Mesendoderm (in vitro differentiated cells): Measurements from ENCODE around the gene BIN2.

Source experiments
- DNase-seq: peaks from one replicate; pipeline ENCODE4 v3.0.0; 2013
- H2AK5ac ChIP-seq: 2 replicates; pipeline ENCODE4 v1.6.1; 2013; ENCODE audit warnings: low read length, inconsistent platforms
- H2BK120ac ChIP-seq: 2 replicates; pipeline ENCODE4 v1.6.1; 2013; ENCODE audit warnings: low read depth, mild to moderate bottlenecking, low read length, moderate library complexity, mixed read lengths
- H2BK15ac ChIP-seq: replicated peaks from 2 replicates; pipeline ENCODE4 v1.6.1; 2013; ENCODE audit warnings: low read depth, mild to moderate bottlenecking, moderate library complexity
- H2BK5ac ChIP-seq: 2 replicates; pipeline ENCODE4 v1.6.1; 2013; ENCODE audit warnings: low read length, inconsistent platforms
- H3K18ac ChIP-seq: 2 replicates; pipeline ENCODE4 v1.6.1; 2013; ENCODE audit warnings: mild to moderate bottlenecking, low read length, mixed read lengths
- H3K23ac ChIP-seq: one replicate; pipeline ENCODE4 v1.6.1; 2013; ENCODE audit warnings: low read length
- H3K27ac ChIP-seq: 2 replicates; pipeline ENCODE4 v1.5.1; 2013; ENCODE audit warnings: low read depth, mild to moderate bottlenecking, inconsistent platforms, low read length, moderate library complexity
- H3K27me3 ChIP-seq: 2 replicates; pipeline ENCODE4 v1.6.1; 2013; ENCODE audit warnings: low read length, control low read depth, mild to moderate bottlenecking, inconsistent platforms; ENCODE audit not compliant: insufficient read depth, poor library complexity
- H3K36me3 ChIP-seq: 2 replicates; pipeline ENCODE4 v1.6.1; 2013; ENCODE audit warnings: low read length, inconsistent platforms; ENCODE audit not compliant: control insufficient read depth, insufficient read depth
- H3K4ac ChIP-seq: one replicate; pipeline ENCODE4 v1.6.1; 2013; ENCODE audit warnings: low read depth, mild to moderate bottlenecking, low read length, moderate library complexity
- H3K4me1 ChIP-seq: 2 replicates; pipeline ENCODE4 v1.6.1; 2013; ENCODE audit warnings: low read depth, low read length, inconsistent platforms; ENCODE audit not compliant: control insufficient read depth
- H3K4me2 ChIP-seq: 2 replicates; pipeline ENCODE4 v1.6.1; 2013; ENCODE audit warnings: low read length
- H3K4me3 ChIP-seq: 2 replicates; pipeline ENCODE4 v1.5.1; 2013; ENCODE audit warnings: mild to moderate bottlenecking, low read length
- H3K56ac ChIP-seq: one replicate; pipeline ENCODE4 v1.6.1; 2013; ENCODE audit warnings: low read length
- H3K79me1 ChIP-seq: 2 replicates; pipeline ENCODE4 v1.6.1; 2013; ENCODE audit warnings: low read length, inconsistent platforms
- H3K79me2 ChIP-seq: 2 replicates; pipeline ENCODE4 v1.6.1; 2013; ENCODE audit warnings: mild to moderate bottlenecking, low read length; ENCODE audit not compliant: control insufficient read depth, insufficient read depth
- H3K9ac ChIP-seq: 2 replicates; pipeline ENCODE4 v1.6.1; 2013; ENCODE audit warnings: low read length, inconsistent platforms
- H4K5ac ChIP-seq: one replicate; pipeline ENCODE4 v1.6.1; 2013; ENCODE audit warnings: low read length
- H4K8ac ChIP-seq: one replicate; pipeline ENCODE4 v1.6.1; 2013; ENCODE audit warnings: low read depth, mild to moderate bottlenecking, control low read depth, low read length, moderate library complexity
- WGBS: extraction: QIAGEN DNeasy Blood & Tissue Kit; methylation state at CpG from one replicate; pipeline ENCODE4 v1.1.7; 2013; ENCODE audit warnings: low lambda C conversion rate, missing lambda C conversion rate; ENCODE audit not compliant: insufficient coverage; ENCODE audit errors: extremely low coverage; 5-methylcytosine and 5-hydroxymethylcytosine counted together

The BIN2 gene

DNA sequence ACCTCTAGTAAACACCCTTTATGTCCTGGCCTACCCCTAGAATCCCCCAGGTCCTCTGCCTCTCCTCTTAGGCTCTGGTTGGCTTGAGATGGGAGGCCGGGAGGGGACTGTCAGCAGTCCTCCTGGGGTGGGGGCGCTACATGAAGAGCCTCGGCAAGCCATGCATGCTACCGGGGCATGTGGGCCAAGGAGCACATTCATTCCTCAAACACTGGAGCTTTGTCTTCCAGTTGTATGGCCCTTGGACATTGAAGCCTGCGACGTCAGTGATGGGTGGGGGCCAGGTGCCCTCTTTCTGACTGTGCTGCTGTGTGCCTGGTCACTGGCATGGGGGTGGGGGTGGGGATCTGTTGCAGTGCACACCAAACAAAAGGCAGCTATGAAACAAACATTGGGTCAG is 38.3 kb upstream of the BIN2 start:
- no peak for DNase-seq
- H2BK5ac ChIP-seq = no peak overlapping the region
- no peak overlapping the region for H3K4me3 ChIP-seq
- H4K8ac ChIP-seq = no peak overlapping the region
- no peak overlapping the region for H3K23ac ChIP-seq
- H3K56ac ChIP-seq = no peak overlapping the region
- no peak overlapping the region for H2BK15ac ChIP-seq
- no peaks in the 10 kb centered on the region for H3K79me1 ChIP-seq
- H3K79me2 ChIP-seq = no peaks in the 10 kb centered on the region
- H2AK5ac ChIP-seq = no peak overlapping the region
- H3K27me3 ChIP-seq = no peaks in the 10 kb centered on the region
- no peak overlapping the region for H4K5ac ChIP-seq
- no peaks in the 10 kb centered on the region for H3K36me3 ChIP-seq
- H3K9ac ChIP-seq = no peak overlapping the region
- H3K4me1 ChIP-seq = no peaks in the 10 kb centered on the region
- H3K4me2 ChIP-seq = no peak overlapping the region
- no peak overlapping the region for H2BK120ac ChIP-seq
- no peak overlapping the region for H3K4ac ChIP-seq
- H3K27ac ChIP-seq = no peak overlapping the region
- WGBS = no CpG with 5 or more reads among the region's 6 CpGs
- H3K18ac ChIP-seq = no peak overlapping the region

DNA sequence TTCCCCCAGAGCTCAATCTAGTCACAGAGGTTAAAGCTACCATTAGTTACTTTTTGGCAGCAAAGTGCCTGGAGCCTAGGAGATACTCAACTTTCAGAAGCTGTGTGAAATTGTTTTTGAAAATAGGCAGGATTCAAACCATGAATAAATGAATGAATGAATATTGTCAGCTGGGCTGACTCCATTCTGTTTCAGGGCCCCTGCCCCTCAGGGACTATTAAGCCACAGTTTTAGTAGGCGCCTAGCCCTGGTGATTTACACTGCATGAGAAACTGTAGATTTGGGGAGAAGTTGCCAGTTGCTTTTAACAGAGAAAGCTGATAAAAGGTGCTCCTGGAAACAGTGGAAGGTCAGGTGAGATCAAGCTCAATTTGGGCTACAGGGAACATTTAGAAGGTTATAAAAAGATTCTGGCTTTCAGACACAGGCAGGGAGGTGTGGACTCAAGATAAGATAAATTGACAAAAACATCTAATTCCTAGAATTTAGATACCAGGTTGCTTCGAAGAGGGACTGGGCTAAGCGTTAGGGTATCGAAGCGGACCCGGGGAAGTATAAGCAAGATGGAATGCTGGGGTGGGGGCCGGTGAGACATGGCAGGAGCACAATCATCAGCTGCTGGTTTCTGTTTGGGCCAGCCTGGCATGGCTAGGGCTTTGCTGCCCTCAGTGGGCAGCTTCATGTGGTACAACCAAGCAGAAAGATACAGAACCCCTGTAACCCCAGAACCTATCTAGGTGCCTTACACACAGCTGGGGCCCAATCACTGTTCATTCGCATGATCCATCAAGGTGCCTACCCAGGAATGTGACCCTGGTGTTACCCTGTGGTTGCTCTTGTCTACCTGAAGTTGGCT is 37.4 kb upstream of the BIN2 start:
- no peak overlapping the region for H2BK120ac ChIP-seq
- H3K4ac ChIP-seq = no peak overlapping the region
- H3K79me1 ChIP-seq = no peaks in the 10 kb centered on the region
- H3K4me3 ChIP-seq = no peak overlapping the region
- H3K56ac ChIP-seq = no peak overlapping the region
- H2BK5ac ChIP-seq = no peak overlapping the region
- H2AK5ac ChIP-seq = no peak overlapping the region
- no peak overlapping the region for H3K18ac ChIP-seq
- H3K23ac ChIP-seq = no peak overlapping the region
- no peak overlapping the region for H3K9ac ChIP-seq
- H2BK15ac ChIP-seq = no peak overlapping the region
- no CpG with 5 or more reads among the region's 8 CpGs for WGBS
- H3K36me3 ChIP-seq = no peaks in the 10 kb centered on the region
- no peak overlapping the region for H3K27ac ChIP-seq
- no peak overlapping the region for H3K4me2 ChIP-seq
- no peaks in the 10 kb centered on the region for H3K4me1 ChIP-seq
- DNase-seq = no peak
- no peaks in the 10 kb centered on the region for H3K27me3 ChIP-seq
- no peaks in the 10 kb centered on the region for H3K79me2 ChIP-seq
- H4K5ac ChIP-seq = no peak overlapping the region
- H4K8ac ChIP-seq = no peak overlapping the region

DNA sequence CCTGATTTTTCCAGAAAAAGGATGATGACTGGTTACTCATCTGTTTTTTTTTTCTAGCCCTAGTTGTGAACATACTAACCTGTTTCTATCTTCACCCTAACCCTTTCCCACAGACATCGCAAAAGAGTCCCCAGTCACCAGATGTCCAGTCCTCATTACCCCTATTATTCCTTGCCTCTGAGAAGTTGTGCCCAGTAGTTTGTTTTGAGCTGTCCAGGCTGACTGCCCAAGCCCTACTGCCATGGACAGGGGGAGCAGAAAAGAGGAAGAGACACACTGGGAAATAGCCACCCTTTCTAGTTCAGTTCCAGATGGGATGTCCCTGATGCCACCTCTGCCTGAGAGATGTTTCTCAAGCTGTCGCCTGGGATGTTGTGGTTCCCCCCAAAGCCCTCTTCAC is 36.3 kb upstream of the BIN2 start:
- Histone ChIP-seq H3K4me3 (no peak overlapping the region), H3K79me1 (no peaks in the 10 kb centered on the region), H3K79me2 (no peaks in the 10 kb centered on the region), H2BK5ac (no peak overlapping the region), H3K4me2 (no peak overlapping the region), H3K4me1 (no peaks in the 10 kb centered on the region), H3K27ac (no peak overlapping the region), H3K18ac (no peak overlapping the region), H3K4ac (no peak overlapping the region), H4K5ac (no peak overlapping the region), H2AK5ac (no peak overlapping the region), H3K56ac (no peak overlapping the region), H3K36me3 (no peaks in the 10 kb centered on the region), H3K23ac (no peak overlapping the region), H2BK15ac (no peak overlapping the region), H4K8ac (no peak overlapping the region), H3K9ac (no peak overlapping the region), H2BK120ac (no peak overlapping the region), H3K27me3 (no peaks in the 10 kb centered on the region)
- no peak for DNase-seq
- no CpG with 5 or more reads among the region's 2 CpGs for WGBS

- Histone ChIP-seq H3K4me3 (no peak overlapping the region), H3K4me2 (no peak overlapping the region), H3K36me3 (no peaks in the 10 kb centered on the region), H4K5ac (no peak overlapping the region), H3K9ac (no peak overlapping the region), H2AK5ac (no peak overlapping the region), H2BK15ac (no peak overlapping the region), H4K8ac (no peak overlapping the region), H2BK120ac (no peak overlapping the region), H3K56ac (no peak overlapping the region), H3K79me1 (no peaks in the 10 kb centered on the region), H3K23ac (no peak overlapping the region), H2BK5ac (no peak overlapping the region), H3K18ac (no peak overlapping the region), H3K79me2 (no peaks in the 10 kb centered on the region), H3K4ac (no peak overlapping the region), H3K4me1 (no peaks in the 10 kb centered on the region), H3K27me3 (no peaks in the 10 kb centered on the region), H3K27ac (no peak overlapping the region)
- DNase-seq = no peak
- WGBS = no CpG with 5 or more reads among the region's 4 CpGs
Measured at GRCh38 chr12:51359851-51360250, 35.9 kb upstream of the BIN2 start.

- no peak overlapping the region for H3K4me2 ChIP-seq
Measured at GRCh38 chr12:51358496-51358895, 34.5 kb upstream of the BIN2 start.

More at GRCh38 chr12:51358496-51358895, 34.5 kb upstream of the BIN2 start:
- Histone ChIP-seq H2BK5ac (no peak overlapping the region), H2BK15ac (no peak overlapping the region), H4K5ac (no peak overlapping the region), H3K27ac (no peak overlapping the region), H3K4me3 (no peak overlapping the region), H2BK120ac (no peak overlapping the region), H3K36me3 (no peaks in the 10 kb centered on the region), H3K27me3 (no peaks in the 10 kb centered on the region), H3K4me1 (no peaks in the 10 kb centered on the region), H3K23ac (no peak overlapping the region), H4K8ac (no peak overlapping the region), H3K79me1 (no peaks in the 10 kb centered on the region), H3K18ac (no peak overlapping the region), H3K79me2 (no peaks in the 10 kb centered on the region), H2AK5ac (no peak overlapping the region), H3K4ac (no peak overlapping the region), H3K9ac (no peak overlapping the region), H3K56ac (no peak overlapping the region)
- no peak for DNase-seq
- no CpG with 5 or more reads among the region's 8 CpGs for WGBS
